Measurements from ENCODE around the gene GAA.

Gene GAA

DNA sequence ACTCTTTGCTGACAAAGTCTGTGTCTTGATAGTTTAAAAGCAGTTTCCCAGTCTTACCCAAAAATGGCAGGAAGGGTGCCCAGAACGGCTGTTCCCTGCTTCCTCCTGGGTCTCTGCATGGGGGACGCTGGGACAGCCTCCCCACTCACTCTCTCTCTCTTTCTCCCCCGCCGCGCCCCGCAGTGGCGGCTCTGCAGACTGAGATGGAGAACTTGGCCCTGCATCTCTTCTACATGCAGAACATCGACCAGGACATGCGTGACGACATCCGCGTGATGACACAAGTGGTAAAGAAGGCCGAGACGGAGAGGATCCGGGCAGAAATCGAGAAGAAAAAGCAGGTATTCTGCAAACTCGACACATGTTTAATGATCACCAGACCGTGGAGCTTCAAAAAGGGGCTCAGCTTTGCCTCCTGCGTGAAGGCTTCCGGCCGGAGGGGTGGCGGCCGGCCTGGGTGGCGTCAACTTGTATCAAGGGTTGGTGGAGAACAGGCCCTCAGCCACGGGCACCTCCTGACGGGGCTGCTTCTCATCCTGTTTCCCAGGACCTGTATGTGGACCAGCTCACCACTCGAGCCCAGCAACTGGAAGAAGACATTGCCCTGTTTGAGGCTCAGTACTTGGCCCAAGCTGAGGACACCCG is 42.9 kb upstream of the GAA start:
- TF ChIP-seq, protein P1, sequence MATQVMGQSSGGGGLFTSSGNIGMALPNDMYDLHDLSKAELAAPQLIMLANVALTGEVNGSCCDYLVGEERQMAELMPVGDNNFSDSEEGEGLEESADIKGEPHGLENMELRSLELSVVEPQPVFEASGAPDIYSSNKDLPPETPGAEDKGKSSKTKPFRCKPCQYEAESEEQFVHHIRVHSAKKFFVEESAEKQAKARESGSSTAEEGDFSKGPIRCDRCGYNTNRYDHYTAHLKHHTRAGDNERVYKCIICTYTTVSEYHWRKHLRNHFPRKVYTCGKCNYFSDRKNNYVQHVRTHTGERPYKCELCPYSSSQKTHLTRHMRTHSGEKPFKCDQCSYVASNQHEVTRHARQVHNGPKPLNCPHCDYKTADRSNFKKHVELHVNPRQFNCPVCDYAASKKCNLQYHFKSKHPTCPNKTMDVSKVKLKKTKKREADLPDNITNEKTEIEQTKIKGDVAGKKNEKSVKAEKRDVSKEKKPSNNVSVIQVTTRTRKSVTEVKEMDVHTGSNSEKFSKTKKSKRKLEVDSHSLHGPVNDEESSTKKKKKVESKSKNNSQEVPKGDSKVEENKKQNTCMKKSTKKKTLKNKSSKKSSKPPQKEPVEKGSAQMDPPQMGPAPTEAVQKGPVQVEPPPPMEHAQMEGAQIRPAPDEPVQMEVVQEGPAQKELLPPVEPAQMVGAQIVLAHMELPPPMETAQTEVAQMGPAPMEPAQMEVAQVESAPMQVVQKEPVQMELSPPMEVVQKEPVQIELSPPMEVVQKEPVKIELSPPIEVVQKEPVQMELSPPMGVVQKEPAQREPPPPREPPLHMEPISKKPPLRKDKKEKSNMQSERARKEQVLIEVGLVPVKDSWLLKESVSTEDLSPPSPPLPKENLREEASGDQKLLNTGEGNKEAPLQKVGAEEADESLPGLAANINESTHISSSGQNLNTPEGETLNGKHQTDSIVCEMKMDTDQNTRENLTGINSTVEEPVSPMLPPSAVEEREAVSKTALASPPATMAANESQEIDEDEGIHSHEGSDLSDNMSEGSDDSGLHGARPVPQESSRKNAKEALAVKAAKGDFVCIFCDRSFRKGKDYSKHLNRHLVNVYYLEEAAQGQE (IDR thresholded peaks at IDR 0.05; ENCODE audit: insufficient read depth in 1 of 2, low read depth in 2 of 2, low read length in 2 of 2), result no peak
- TF ChIP-seq POLR2AphosphoS5 (IDR thresholded peaks at IDR 0.05; ENCODE audit: low read depth, low read length), result no peak
- TF ChIP-seq TAF1 (IDR thresholded peaks at IDR 0.05; ENCODE audit: borderline replicate concordance, insufficient read depth, low read length), result no peak
- no peak for TF ChIP-seq FOXP2 (optimal IDR thresholded peaks at IDR 0.05; ENCODE audit: borderline replicate concordance, extremely low read depth, extremely low read length, insufficient read depth)
- no peak for TF ChIP-seq SIN3A (IDR thresholded peaks at IDR 0.05; ENCODE audit: borderline replicate concordance, insufficient read depth, low read length)

- TF ChIP-seq TAF1 (IDR thresholded peaks at IDR 0.05; ENCODE audit: borderline replicate concordance, insufficient read depth, low read length) (no peak), POLR2AphosphoS5 (IDR thresholded peaks at IDR 0.05; ENCODE audit: low read depth, low read length) (no peak), FOXP2 (optimal IDR thresholded peaks at IDR 0.05; ENCODE audit: borderline replicate concordance, extremely low read depth, extremely low read length, insufficient read depth) (no peak), SIN3A (IDR thresholded peaks at IDR 0.05; ENCODE audit: borderline replicate concordance, insufficient read depth, low read length) (no peak)
- TF ChIP-seq, protein P1 (IDR thresholded peaks at IDR 0.05; ENCODE audit: insufficient read depth in 1 of 2, low read depth in 2 of 2, low read length in 2 of 2), result no peak
Observed at GRCh38 chr17:80060644-80061043, 40.7 kb upstream of the GAA start.

DNA sequence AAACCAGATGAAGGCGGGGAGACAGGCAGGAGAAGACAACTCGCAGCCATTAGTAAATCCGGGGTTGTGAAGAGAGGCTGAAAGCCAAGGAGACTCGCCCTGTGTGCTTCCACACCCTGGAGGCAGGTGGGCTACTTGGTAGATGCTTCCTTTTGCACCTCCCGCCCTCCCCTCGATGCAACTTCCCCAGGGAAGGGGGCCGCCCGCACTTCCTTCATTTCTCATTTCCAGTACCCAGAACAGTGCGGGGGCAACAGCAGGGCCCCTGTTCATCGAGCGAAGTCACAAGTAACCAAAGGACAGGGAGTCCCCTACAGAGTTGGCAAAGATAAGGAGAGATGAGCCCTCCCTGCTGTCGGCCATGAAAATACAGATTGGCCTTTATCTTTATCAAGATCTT is 40.0 kb upstream of the GAA start:
- TF ChIP-seq FOXP2 (optimal IDR thresholded peaks at IDR 0.05; ENCODE audit: borderline replicate concordance, extremely low read depth, extremely low read length, insufficient read depth) (no peak), POLR2AphosphoS5 (IDR thresholded peaks at IDR 0.05; ENCODE audit: low read depth, low read length) (no peak), TAF1 (IDR thresholded peaks at IDR 0.05; ENCODE audit: borderline replicate concordance, insufficient read depth, low read length) (no peak), SIN3A (IDR thresholded peaks at IDR 0.05; ENCODE audit: borderline replicate concordance, insufficient read depth, low read length) (no peak)
- TF ChIP-seq, protein P1 (IDR thresholded peaks at IDR 0.05; ENCODE audit: insufficient read depth in 1 of 2, low read depth in 2 of 2, low read length in 2 of 2), result no peak

DNA sequence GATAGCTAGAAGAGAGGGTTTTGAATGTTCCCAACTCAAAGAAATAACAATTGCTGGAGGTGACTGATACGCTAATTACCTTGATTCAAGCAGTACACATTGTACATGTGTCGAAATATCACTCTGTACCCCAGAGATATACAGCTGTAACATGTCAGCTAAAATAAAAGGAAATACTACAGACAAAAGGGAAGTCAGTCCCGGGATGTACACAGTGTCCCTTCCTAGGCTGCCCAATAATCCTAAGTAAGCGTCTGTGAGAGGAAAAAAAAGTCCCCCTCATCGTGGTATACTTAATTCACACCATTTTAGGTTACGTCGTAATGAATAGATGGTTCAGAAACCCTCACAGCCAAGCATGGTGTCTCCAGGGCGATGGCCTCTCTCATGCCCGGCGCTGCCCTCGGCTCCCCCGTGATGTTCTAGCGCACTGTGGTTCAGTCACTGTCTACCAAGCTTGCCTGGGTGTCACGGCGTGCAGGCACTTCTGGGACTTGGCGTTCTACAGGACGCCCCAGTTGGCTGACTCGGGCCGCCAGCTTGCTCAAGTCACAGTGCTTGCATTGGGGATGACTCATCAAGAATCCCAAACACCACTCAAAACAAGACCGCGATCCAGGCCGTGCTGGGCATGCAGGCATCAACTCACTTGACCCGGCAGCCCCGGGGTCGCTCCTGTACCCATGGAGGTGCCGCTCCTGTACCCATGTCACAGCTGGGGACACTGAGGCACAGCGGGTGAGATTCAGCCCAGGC is 37.4 kb upstream of the GAA start:
- TF ChIP-seq TAF1 (IDR thresholded peaks at IDR 0.05; ENCODE audit: borderline replicate concordance, insufficient read depth, low read length) (no peak), SIN3A (IDR thresholded peaks at IDR 0.05; ENCODE audit: borderline replicate concordance, insufficient read depth, low read length) (no peak), FOXP2 (optimal IDR thresholded peaks at IDR 0.05; ENCODE audit: borderline replicate concordance, extremely low read depth, extremely low read length, insufficient read depth) (peak; percentile 19), POLR2AphosphoS5 (IDR thresholded peaks at IDR 0.05; ENCODE audit: low read depth, low read length) (no peak)
- TF ChIP-seq, protein P1 (IDR thresholded peaks at IDR 0.05; ENCODE audit: insufficient read depth in 1 of 2, low read depth in 2 of 2, low read length in 2 of 2), result no peak
